K562 (cell line): ENCODE data around the gene STRC.
"Not testable (repeated sequence)": the region's sequence is repeated elsewhere in the genome, so short reads cannot be mapped to it uniquely, and the experiment has no call there.

Experiments
- CHD7 ChIP-seq: fragments of 200-600 bp; sonication (generic); IDR thresholded peaks from one replicate; pipeline ENCODE4 v1.6.1; 2012; ENCODE audit warnings: mild to moderate bottlenecking, low read depth, low read length, inconsistent platforms
- FOXA1 ChIP-seq: fragments of 450-650 bp; IDR thresholded peaks from 2 replicates; pipeline ENCODE4 v1.6.1; 2016; ENCODE audit warnings: mild to moderate bottlenecking, borderline replicate concordance
- MEF2A ChIP-seq: IDR thresholded peaks from 2 replicates; pipeline ENCODE4 v1.6.1; 2011; ENCODE audit warnings: low read depth, mild to moderate bottlenecking, low read length, moderate library complexity; ENCODE audit not compliant: control insufficient read depth
- NFIX ChIP-seq: fragments of 250-450 bp; sonication (Bioruptor Pico); IDR thresholded peaks from 2 replicates; pipeline ENCODE4 v1.4.0; 2020; ENCODE audit warnings: low read depth, mild to moderate bottlenecking, moderate library complexity
- POLR2A ChIP-seq: fragments of 450-650 bp; conservative IDR thresholded peaks from 2 replicates; pipeline ENCODE4 v1.6.1; 2016
- RAD21 ChIP-seq, 2 experiments: fragments of 250-450 bp in 1 of 2; fragments of 450-650 bp in 1 of 2; sonication (Bioruptor Pico) in 1 of 2; formaldehyde crosslinking in 1 of 2; IDR thresholded peaks in 1 of 2; conservative IDR thresholded peaks in 1 of 2; 2 replicates each; pipeline versions ENCODE4 v1.4.0 to v1.8.0; 2020 to 2022; ENCODE audit warnings: mild to moderate bottlenecking in 2 of 2, moderate library complexity in 1 of 2
- REST ChIP-seq, 2 experiments: fragments of 450-650 bp; formaldehyde crosslinking in 1 of 2; IDR thresholded peaks; 2 replicates each; pipeline versions ENCODE4 v1.4.0 to v1.6.1; 2014 to 2020; ENCODE audit warnings: mild to moderate bottlenecking in 2 of 2, borderline replicate concordance in 1 of 2, low read depth in 1 of 2
- SP2 ChIP-seq: IDR thresholded peaks from 2 replicates; pipeline ENCODE4 v1.6.1; 2011; ENCODE audit warnings: mild to moderate bottlenecking, low read depth, low read length, moderate library complexity; ENCODE audit not compliant: poor library complexity, severe bottlenecking; ENCODE audit errors: extremely low read depth
- ZNF143 ChIP-seq: sonication (generic); formaldehyde crosslinking; IDR thresholded peaks from 2 replicates; pipeline ENCODE4 v1.9.0; 2022; ENCODE audit warnings: mild to moderate bottlenecking, missing genetic modification reagents
- ZNF253 ChIP-seq: fragments of 250-450 bp; sonication (Bioruptor Pico); conservative IDR thresholded peaks from 2 replicates; pipeline ENCODE4 v1.6.1; 2021; ENCODE audit warnings: mild to moderate bottlenecking
- ZZZ3 ChIP-seq: fragments of 450-650 bp; IDR thresholded peaks from 2 replicates; pipeline ENCODE4 v1.6.1; 2016; ENCODE audit warnings: antibody characterized with exemption, mild to moderate bottlenecking, moderate library complexity

- TF ChIP-seq ZZZ3; POLR2A; MEF2A; FOXA1; RAD21 (CRISPR knock-in tag; conservative IDR thresholded peaks at IDR 0.05 in 1 of 2, IDR thresholded peaks at IDR 0.05 in 1 of 2); NFIX; SP2; REST (IDR thresholded peaks at IDR 0.05; ENCODE audit: borderline replicate concordance); REST (CRISPR knock-in tag; IDR thresholded peaks at IDR 0.05; ENCODE audit: low read depth); CHD7; ZNF253; ZNF143 (CRISPR knock-in tag): not testable (repeated sequence)
These were observed 52.0 kb downstream of the STRC start for GRCh38 chr15:43566615-43567014.
